HEK293 (cell line): ENCODE measurements around the gene FGFR2.

Experiments used
- CTCF ChIA-PET: fragments of 350-600 bp; formaldehyde crosslinking; extraction: SDS; loops from one replicate; lab custom pipeline; 2021; ENCODE audit warnings: antibody characterized with exemption; lab: Yijun Ruan, JAX
- POLR2A ChIA-PET: fragments of 300-600 bp; formaldehyde crosslinking; extraction: SDS; loops from one replicate; lab custom pipeline; 2020; ENCODE audit warnings: antibody characterized with exemption, inconsistent platforms; lab: Yijun Ruan, JAX
- H3K27ac ChIP-seq: fragments of 200-500 bp; sonication (Bioruptor generic); 2 replicates; pipeline ENCODE4 v1.5.1; 2014; ENCODE audit warnings: low read depth, low read length, control low read depth, inconsistent platforms; ENCODE audit errors: extremely low read depth
- H3K36me3 ChIP-seq, 2 experiments: fragments of 200-500 bp in 1 of 2; sonication (Bioruptor generic) in 1 of 2; 1 replicate in 1 of 2; 2 replicates in 1 of 2; pipeline ENCODE4 v1.5.1; 2014 to 2017; ENCODE audit warnings: inconsistent platforms in 2 of 2, low read length in 2 of 2; ENCODE audit not compliant: control insufficient read depth in 2 of 2, insufficient read depth in 1 of 2
- H3K4me1 ChIP-seq: fragments of 200-500 bp; sonication (Bioruptor generic); 2 replicates; pipeline ENCODE4 v1.5.1; 2014; ENCODE audit warnings: mild to moderate bottlenecking, low read length, inconsistent platforms; ENCODE audit not compliant: control insufficient read depth, insufficient read depth
- H3K4me3 ChIP-seq: 2 replicates; pipeline ENCODE4 v1.5.1; 2011; ENCODE audit warnings: low read depth, mild to moderate bottlenecking, control low read depth, low read length, moderate library complexity
- H3K9me3 ChIP-seq: fragments of 200-500 bp; sonication (Bioruptor generic); 2 replicates; pipeline ENCODE4 v1.5.1; 2014; ENCODE audit warnings: low read depth, low read length, inconsistent platforms; ENCODE audit not compliant: control insufficient read depth, insufficient read depth
- SCRT2 ChIP-seq: fragments of 450-650 bp; formaldehyde crosslinking; IDR thresholded peaks from 2 replicates; pipeline ENCODE4 v1.5.1; 2016; ENCODE audit warnings: missing biosample characterization, missing genetic modification characterization
- ZBTB7A ChIP-seq: fragments of 450-650 bp; formaldehyde crosslinking; IDR thresholded peaks from 2 replicates; pipeline ENCODE4 v1.5.1; 2016; ENCODE audit warnings: low read depth, missing biosample characterization, missing genetic modification characterization
- ZNF473 ChIP-seq: fragments of 450-650 bp; formaldehyde crosslinking; IDR thresholded peaks from 2 replicates; pipeline ENCODE4 v1.5.1; 2017; ENCODE audit warnings: missing biosample characterization, missing genetic modification characterization
- ZNF501 ChIP-seq: fragments of 450-650 bp; formaldehyde crosslinking; IDR thresholded peaks from 2 replicates; pipeline ENCODE4 v1.5.1; 2016; ENCODE audit warnings: missing biosample characterization, missing genetic modification characterization
- ZNF548 ChIP-seq: fragments of 450-650 bp; formaldehyde crosslinking; IDR thresholded peaks from 2 replicates; pipeline ENCODE4 v1.5.1; 2016; ENCODE audit warnings: missing biosample characterization, missing genetic modification characterization
- ZNF585B ChIP-seq: fragments of 450-650 bp; formaldehyde crosslinking; IDR thresholded peaks from 2 replicates; pipeline ENCODE4 v1.5.1; 2016; ENCODE audit warnings: missing biosample characterization, missing genetic modification characterization
- ZNF621 ChIP-seq: fragments of 450-650 bp; formaldehyde crosslinking; IDR thresholded peaks from 2 replicates; pipeline ENCODE4 v1.5.1; 2017; ENCODE audit warnings: missing biosample characterization, missing genetic modification characterization
- ZNF692 ChIP-seq: fragments of 450-650 bp; formaldehyde crosslinking; IDR thresholded peaks from 2 replicates; pipeline ENCODE4 v1.5.1; 2016; ENCODE audit warnings: missing biosample characterization, missing genetic modification characterization
- ZNF76 ChIP-seq: fragments of 450-650 bp; formaldehyde crosslinking; IDR thresholded peaks from 2 replicates; pipeline ENCODE4; 2016; ENCODE audit warnings: low read depth, missing biosample characterization, missing genetic modification characterization, borderline replicate concordance
- TF ChIP-seq, protein P1 (sequence below): fragments of 450-650 bp; formaldehyde crosslinking; IDR thresholded peaks from 2 replicates; pipeline ENCODE4 v1.5.1; 2017; ENCODE audit warnings: missing biosample characterization, missing genetic modification characterization
- TF ChIP-seq, protein P2 (sequence below): fragments of 450-650 bp; formaldehyde crosslinking; IDR thresholded peaks from 2 replicates; pipeline ENCODE4 v1.5.1; 2017; ENCODE audit warnings: missing biosample characterization, missing genetic modification characterization
- TF ChIP-seq, protein P3 (sequence below): fragments of 450-650 bp; formaldehyde crosslinking; IDR thresholded peaks from 2 replicates; pipeline ENCODE4 v1.5.1; 2016; ENCODE audit warnings: missing biosample characterization, missing genetic modification characterization

The FGFR2 gene

GRCh38 chr10:121524157-121524817 is 74.0 kb downstream of the FGFR2 start:
- CTCF ChIA-PET = no interaction called here
- TF ChIP-seq ZNF548 (tag by site-specific recombination) = no peak
- TF ChIP-seq, protein P1, sequence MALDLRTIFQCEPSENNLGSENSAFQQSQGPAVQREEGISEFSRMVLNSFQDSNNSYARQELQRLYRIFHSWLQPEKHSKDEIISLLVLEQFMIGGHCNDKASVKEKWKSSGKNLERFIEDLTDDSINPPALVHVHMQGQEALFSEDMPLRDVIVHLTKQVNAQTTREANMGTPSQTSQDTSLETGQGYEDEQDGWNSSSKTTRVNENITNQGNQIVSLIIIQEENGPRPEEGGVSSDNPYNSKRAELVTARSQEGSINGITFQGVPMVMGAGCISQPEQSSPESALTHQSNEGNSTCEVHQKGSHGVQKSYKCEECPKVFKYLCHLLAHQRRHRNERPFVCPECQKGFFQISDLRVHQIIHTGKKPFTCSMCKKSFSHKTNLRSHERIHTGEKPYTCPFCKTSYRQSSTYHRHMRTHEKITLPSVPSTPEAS (tag by site-specific recombination) = peak; percentile 0; the same call in 1 of the 2 replicates
- TF ChIP-seq ZNF621 (tag by site-specific recombination) = no peak
- no peak for TF ChIP-seq ZNF585B (tag by site-specific recombination)
- no peak for TF ChIP-seq ZNF692 (tag by site-specific recombination)
- TF ChIP-seq ZNF473 (tag by site-specific recombination) = no peak
- no peak for TF ChIP-seq ZNF76
- TF ChIP-seq ZNF501 (tag by site-specific recombination) = no peak
- TF ChIP-seq, protein P2, sequence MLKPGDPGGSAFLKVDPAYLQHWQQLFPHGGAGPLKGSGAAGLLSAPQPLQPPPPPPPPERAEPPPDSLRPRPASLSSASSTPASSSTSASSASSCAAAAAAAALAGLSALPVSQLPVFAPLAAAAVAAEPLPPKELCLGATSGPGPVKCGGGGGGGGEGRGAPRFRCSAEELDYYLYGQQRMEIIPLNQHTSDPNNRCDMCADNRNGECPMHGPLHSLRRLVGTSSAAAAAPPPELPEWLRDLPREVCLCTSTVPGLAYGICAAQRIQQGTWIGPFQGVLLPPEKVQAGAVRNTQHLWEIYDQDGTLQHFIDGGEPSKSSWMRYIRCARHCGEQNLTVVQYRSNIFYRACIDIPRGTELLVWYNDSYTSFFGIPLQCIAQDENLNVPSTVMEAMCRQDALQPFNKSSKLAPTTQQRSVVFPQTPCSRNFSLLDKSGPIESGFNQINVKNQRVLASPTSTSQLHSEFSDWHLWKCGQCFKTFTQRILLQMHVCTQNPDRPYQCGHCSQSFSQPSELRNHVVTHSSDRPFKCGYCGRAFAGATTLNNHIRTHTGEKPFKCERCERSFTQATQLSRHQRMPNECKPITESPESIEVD (tag by site-specific recombination) = peak; percentile 51; the same call in 1 of the 2 replicates
- TF ChIP-seq, protein P3, sequence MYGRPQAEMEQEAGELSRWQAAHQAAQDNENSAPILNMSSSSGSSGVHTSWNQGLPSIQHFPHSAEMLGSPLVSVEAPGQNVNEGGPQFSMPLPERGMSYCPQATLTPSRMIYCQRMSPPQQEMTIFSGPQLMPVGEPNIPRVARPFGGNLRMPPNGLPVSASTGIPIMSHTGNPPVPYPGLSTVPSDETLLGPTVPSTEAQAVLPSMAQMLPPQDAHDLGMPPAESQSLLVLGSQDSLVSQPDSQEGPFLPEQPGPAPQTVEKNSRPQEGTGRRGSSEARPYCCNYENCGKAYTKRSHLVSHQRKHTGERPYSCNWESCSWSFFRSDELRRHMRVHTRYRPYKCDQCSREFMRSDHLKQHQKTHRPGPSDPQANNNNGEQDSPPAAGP (tag by site-specific recombination) = no peak
- TF ChIP-seq ZBTB7A (tag by site-specific recombination) = no peak
- peaks cover 0 to 7% of the 10 kb centered on the region in 2 experiments; a peak in 1 of 3 replicates for H3K36me3 ChIP-seq

GRCh38 chr10:121522831-121523230 is 75.4 kb downstream of the FGFR2 start:
- Histone ChIP-seq H3K9me3 (no peaks in the 10 kb centered on the region), H3K4me3 (no peak overlapping the region), H3K4me1 (peaks cover 41% of the 10 kb centered on the region), H3K36me3 (peaks cover 0 to 20% of the 10 kb centered on the region in 2 experiments; a peak in 1 of 3 replicates), H3K27ac (no peak overlapping the region; the same call in 1 of the 2 replicates)
- POLR2A ChIA-PET = no interaction called here
- TF ChIP-seq, protein P2 (tag by site-specific recombination) = peak; percentile 52
- TF ChIP-seq SCRT2 (peak; percentile 71), ZNF473 (tag by site-specific recombination) (no peak)
- CTCF ChIA-PET = no interaction called here

More at GRCh38 chr10:121524157-121524817, 74.0 kb downstream of the FGFR2 start:
- Histone ChIP-seq H3K4me1 (peaks cover 41% of the 10 kb centered on the region), H3K4me3 (no peak overlapping the region), H3K9me3 (no peaks in the 10 kb centered on the region), H3K27ac (no peak overlapping the region)
- POLR2A ChIA-PET = no interaction called here
